HG03103 (cell line): Measurements from ENCODE around the gene ANKRD6.

Experiments
- ATAC-seq: cut with Tn5 transposase; IDR thresholded peaks from one replicate; pipeline ENCODE4 v1.9.1; 2021; ENCODE audit warnings: low read depth; ENCODE audit not compliant: unreplicated experiment

ANKRD6 gene

GRCh38 chr6:89555031-89555430 lies 122.1 kb downstream of the ANKRD6 start:
- ATAC-seq = no peak

- ATAC-seq = no peak
Measured at GRCh38 chr6:89555806-89556205, 122.9 kb downstream of the ANKRD6 start.

- no peak for ATAC-seq
Measured at GRCh38 chr6:89559487-89559886, 126.5 kb downstream of the ANKRD6 start.

GRCh38 chr6:89562093-89562973 lies 129.4 kb downstream of the ANKRD6 start:
- no peak for ATAC-seq

- no peak for ATAC-seq
Measured at GRCh38 chr6:89563866-89564265, 130.9 kb downstream of the ANKRD6 start.

- no peak for ATAC-seq
Measured at GRCh38 chr6:89564752-89565427, 131.9 kb downstream of the ANKRD6 start.

- no peak for ATAC-seq
Measured at GRCh38 chr6:89566008-89566800, 133.3 kb downstream of the ANKRD6 start.

- ATAC-seq = no peak
Measured at GRCh38 chr6:89566930-89567629, 134.1 kb downstream of the ANKRD6 start.

GRCh38 chr6:89567630-89568390 lies 134.9 kb downstream of the ANKRD6 start:
- ATAC-seq = no peak

- no peak for ATAC-seq
Measured at GRCh38 chr6:89574910-89575561, 142.1 kb downstream of the ANKRD6 start.

GRCh38 chr6:89575562-89575960 lies 142.6 kb downstream of the ANKRD6 start:
- no peak for ATAC-seq

- no peak for ATAC-seq
Measured at GRCh38 chr6:89580997-89581666, 148.2 kb downstream of the ANKRD6 start.

- ATAC-seq = no peak
Measured at GRCh38 chr6:89581689-89582088, 148.7 kb downstream of the ANKRD6 start.

GRCh38 chr6:89582669-89583325 lies 149.8 kb downstream of the ANKRD6 start:
- ATAC-seq = no peak

- no peak for ATAC-seq
Measured at GRCh38 chr6:89583559-89583958, 150.6 kb downstream of the ANKRD6 start.

GRCh38 chr6:89584539-89584938 lies 151.6 kb downstream of the ANKRD6 start:
- ATAC-seq = no peak

GRCh38 chr6:89585154-89585553 lies 152.2 kb downstream of the ANKRD6 start:
- no peak for ATAC-seq

- no peak for ATAC-seq
Measured at GRCh38 chr6:89589297-89590025, 156.5 kb downstream of the ANKRD6 start.
